H9 (cell line): ENCODE data around the gene ECEL1. TPM values are rescaled to one million over a fixed set of nuclear protein-coding genes. Genes with fewer than 3 reads are reported as not detected.

Experiments used
- DNase-seq: peaks from one replicate; pipeline ENCODE4 v3.0.0-alpha.2; 2017
- H2AFZ ChIP-seq: one replicate; pipeline ENCODE4 v1.6.1; 2013; ENCODE audit warnings: mild to moderate bottlenecking, low read length, control low read depth, moderate library complexity
- H2AK5ac ChIP-seq: 2 replicates; pipeline ENCODE4 v1.6.1; 2013; ENCODE audit warnings: low read length, control low read depth, mixed read lengths; ENCODE audit not compliant: insufficient read length
- H2BK120ac ChIP-seq: one replicate; pipeline ENCODE4 v1.6.1; 2013; ENCODE audit warnings: low read depth, mild to moderate bottlenecking, low read length, control low read depth, inconsistent platforms; ENCODE audit not compliant: poor library complexity, severe bottlenecking
- H2BK12ac ChIP-seq: 2 replicates; pipeline ENCODE4 v1.6.1; 2013; ENCODE audit warnings: low read length, control low read depth, mixed read lengths, low read depth; ENCODE audit not compliant: insufficient read length
- H2BK15ac ChIP-seq: 2 replicates; pipeline ENCODE4 v1.6.1; 2013; ENCODE audit warnings: low read depth, low read length, control low read depth
- H2BK20ac ChIP-seq: one replicate; pipeline ENCODE4 v1.6.1; 2013; ENCODE audit warnings: low read depth, mild to moderate bottlenecking, low read length, control low read depth, inconsistent platforms; ENCODE audit not compliant: poor library complexity, severe bottlenecking
- H2BK5ac ChIP-seq: 2 replicates; pipeline ENCODE4 v1.6.1; 2013; ENCODE audit warnings: low read length, control low read depth, mixed read lengths; ENCODE audit not compliant: insufficient read length
- H3K14ac ChIP-seq: 2 replicates; pipeline ENCODE4 v1.6.1; 2013; ENCODE audit warnings: low read length, control low read depth; ENCODE audit not compliant: insufficient read depth
- H3K18ac ChIP-seq: 2 replicates; pipeline ENCODE4 v1.6.1; 2013; ENCODE audit warnings: low read depth, mild to moderate bottlenecking, mixed read lengths, low read length, control low read depth; ENCODE audit not compliant: insufficient read length
- H3K23ac ChIP-seq: 2 replicates; pipeline ENCODE4 v1.6.1; 2013; ENCODE audit warnings: low read length, control low read depth, mixed read lengths, low read depth; ENCODE audit not compliant: insufficient read length
- H3K23me2 ChIP-seq: 2 replicates; pipeline ENCODE4 v1.6.1; 2013; ENCODE audit warnings: low read depth, mild to moderate bottlenecking, mixed read lengths, low read length, control low read depth; ENCODE audit not compliant: insufficient read length, poor library complexity, severe bottlenecking
- H3K27ac ChIP-seq: 2 replicates; pipeline ENCODE4 v1.5.1; 2013; ENCODE audit warnings: low read length, control low read depth, mixed read lengths, low read depth; ENCODE audit not compliant: insufficient read length
- H3K27me3 ChIP-seq: 2 replicates; pipeline ENCODE4 v1.6.1; 2013; ENCODE audit warnings: low read length, control low read depth, inconsistent platforms; ENCODE audit not compliant: insufficient read depth
- H3K4ac ChIP-seq: 2 replicates; pipeline ENCODE4 v1.6.1; 2013; ENCODE audit warnings: low read depth, mild to moderate bottlenecking, control low read depth, inconsistent platforms, low read length, moderate library complexity
- H3K4me1 ChIP-seq: 2 replicates; pipeline ENCODE4 v1.6.1; 2013; ENCODE audit warnings: low read length, control low read depth, inconsistent platforms; ENCODE audit not compliant: insufficient read depth
- H3K4me2 ChIP-seq: 2 replicates; pipeline ENCODE4 v1.6.1; 2013; ENCODE audit warnings: low read length, control low read depth, mixed read lengths; ENCODE audit not compliant: insufficient read length, insufficient read depth
- H3K56ac ChIP-seq: 2 replicates; pipeline ENCODE4 v1.6.1; 2013; ENCODE audit warnings: low read depth, mild to moderate bottlenecking, mixed read lengths, low read length, control low read depth; ENCODE audit not compliant: insufficient read length
- H3K79me1 ChIP-seq: 2 replicates; pipeline ENCODE4 v1.6.1; 2013; ENCODE audit warnings: low read depth, mild to moderate bottlenecking, moderate library complexity, low read length, control low read depth, inconsistent platforms; ENCODE audit not compliant: insufficient read depth, poor library complexity, severe bottlenecking
- H3K79me2 ChIP-seq: 2 replicates; pipeline ENCODE4 v1.6.1; 2013; ENCODE audit warnings: low read length, control low read depth, inconsistent platforms; ENCODE audit not compliant: insufficient read depth
- H3K9ac ChIP-seq: 2 replicates; pipeline ENCODE4 v1.6.1; 2013; ENCODE audit warnings: low read length, control low read depth, mixed read lengths; ENCODE audit not compliant: insufficient read length; ENCODE audit errors: extremely low read depth
- H3K9me3 ChIP-seq: one replicate; pipeline ENCODE4 v1.6.1; 2013; ENCODE audit warnings: low read depth, low read length, inconsistent platforms; ENCODE audit not compliant: control insufficient read depth
- H3T11ph ChIP-seq: one replicate; pipeline ENCODE4 v1.6.1; 2013; ENCODE audit warnings: mild to moderate bottlenecking, low read length, control low read depth, inconsistent platforms
- H4K20me1 ChIP-seq: one replicate; pipeline ENCODE4 v1.6.1; 2013; ENCODE audit not compliant: control insufficient read depth, insufficient read length, insufficient read depth
- H4K5ac ChIP-seq: 2 replicates; pipeline ENCODE4 v1.6.1; 2013; ENCODE audit warnings: low read depth, mild to moderate bottlenecking, mixed read lengths, low read length, control low read depth; ENCODE audit not compliant: insufficient read length
- H4K8ac ChIP-seq: replicated peaks from 2 replicates; pipeline ENCODE4 v1.6.1; 2013; ENCODE audit warnings: low read length, control low read depth, mixed read lengths, low read depth; ENCODE audit not compliant: insufficient read length
- H4K91ac ChIP-seq: 2 replicates; pipeline ENCODE4 v1.6.1; 2013; ENCODE audit warnings: low read depth, mild to moderate bottlenecking, moderate library complexity, mixed read lengths, low read length, control low read depth; ENCODE audit not compliant: insufficient read length
- H3K27ac Mint-ChIP-seq, 3 experiments: 2 replicates in 2 of 3; 3 replicates in 1 of 3; pipeline ENCODE4 v1.8.0; 2020 to 2021; ENCODE audit warnings: mixed read lengths in 3 of 3, mild to moderate bottlenecking in 1 of 3, moderate library complexity in 1 of 3
- H3K27me3 Mint-ChIP-seq: 2 replicates; pipeline ENCODE4 v1.8.0; 2021; ENCODE audit warnings: low read depth, mild to moderate bottlenecking, moderate library complexity, mixed read lengths
- H3K36me3 Mint-ChIP-seq, 3 experiments: 2 replicates in 2 of 3; 3 replicates in 1 of 3; pipeline ENCODE4 v1.8.0; 2020 to 2021; ENCODE audit warnings: low read depth in 3 of 3, mixed read lengths in 3 of 3; ENCODE audit not compliant: insufficient read depth in 1 of 3
- H3K4me1 Mint-ChIP-seq, 2 experiments: 2 replicates each; pipeline ENCODE4 v1.8.0; 2020; ENCODE audit warnings: mixed read lengths in 2 of 2
- H3K4me3 Mint-ChIP-seq, 2 experiments: 2 replicates in 1 of 2; 3 replicates in 1 of 2; pipeline ENCODE4 v1.8.0; 2020 to 2021; ENCODE audit warnings: mild to moderate bottlenecking in 2 of 2, mixed read lengths in 2 of 2, moderate library complexity in 1 of 2
- H3K9me3 Mint-ChIP-seq, 2 experiments: 2 replicates in 1 of 2; 3 replicates in 1 of 2; pipeline ENCODE4 v1.8.0; 2020; ENCODE audit warnings: mild to moderate bottlenecking in 2 of 2, mixed read lengths in 2 of 2, moderate library complexity in 1 of 2
- CTCF ChIP-seq: fragments of 200-600 bp; sonication (generic); conservative IDR thresholded peaks from 3 replicates; pipeline ENCODE4 v1.8.0; 2021; ENCODE audit warnings: antibody characterized with exemption, mild to moderate bottlenecking
- WGBS: extraction: QIAGEN DNeasy Blood & Tissue Kit; methylation state at CpG from one replicate; pipeline ENCODE4 v1.1.7; 2013; ENCODE audit warnings: missing lambda C conversion rate, low lambda C conversion rate, mixed read lengths; ENCODE audit not compliant: insufficient read length; ENCODE audit errors: extremely low coverage; 5-methylcytosine and 5-hydroxymethylcytosine counted together
- total RNA-seq: library from RNA; stranded (reverse); gene quantifications from 2 replicates; pipeline ENCODE4 v1.2.1, GENCODE V29; 2021

Gene ECEL1
- total RNA-seq, 1 experiment from 2014 or later: 8.4 TPM

- Histone ChIP-seq H3K9me3 (no peaks in the 10 kb centered on the region), H3K9ac (no peak overlapping the region), H3K4me1 (no peaks in the 10 kb centered on the region), H4K5ac (no peak overlapping the region), H2BK5ac (no peak overlapping the region), H3K27ac (no peak overlapping the region), H3K79me1 (no peaks in the 10 kb centered on the region), H3K4ac (no peak overlapping the region), H4K20me1 (no peaks in the 10 kb centered on the region), H3K27me3 (peaks cover 15% of the 10 kb centered on the region), H2BK15ac (no peak overlapping the region), H3K23ac (no peak overlapping the region), H4K91ac (no peak overlapping the region), H3K4me2 (no peak overlapping the region), H3K79me2 (no peaks in the 10 kb centered on the region), H3K18ac (no peak overlapping the region), H2BK12ac (no peak overlapping the region), H3K23me2 (peaks cover 14% of the 10 kb centered on the region), H2BK20ac (no peak overlapping the region), H2AFZ (no peak overlapping the region), H2BK120ac (no peak overlapping the region), H3K14ac (no peak overlapping the region), H3K56ac (no peak overlapping the region), H2AK5ac (no peak overlapping the region), H3T11ph (no peak overlapping the region), H4K8ac (no peak overlapping the region)
- no peaks in the 10 kb centered on the region for H3K9me3 Mint-ChIP-seq
- H3K27ac Mint-ChIP-seq: no peak overlapping the region
- peaks cover 0 to 1% (median 0%) of the 10 kb centered on the region in 3 experiments; a peak in 1 of 7 replicates for H3K36me3 Mint-ChIP-seq
- no peak for TF ChIP-seq CTCF
- peak overlapping the region in 1 of 2 experiments; percentile 67; a peak in 2 of 5 replicates for H3K4me3 Mint-ChIP-seq
- no CpG with 5 or more reads among the region's 6 CpGs for WGBS
- peaks cover 78% of the 10 kb centered on the region for H3K27me3 Mint-ChIP-seq
- peaks cover 5 to 20% of the 10 kb centered on the region in 2 experiments for H3K4me1 Mint-ChIP-seq
- DNase-seq: no peak
Measured at GRCh38 chr2:232524771-232525170, 37.1 kb upstream of the ECEL1 start.
